Measurements from ENCODE around the gene INPP4B.
"Not testable (repeated sequence)": the region's sequence is repeated elsewhere in the genome, so short reads cannot be mapped to it uniquely, and the experiment has no call there.

INPP4B gene

GRCh38 chr4:142509881-142510280 is 336.2 kb downstream of the INPP4B start:
- Histone ChIP-seq H3K4me3 (ENCODE audit: low read depth, low read length) (no peak overlapping the region), H3K9ac (ENCODE audit: low read depth, low read length) (no peak overlapping the region), H3K27me3 (ENCODE audit: control insufficient read depth, insufficient read depth, low read length) (no peaks in the 10 kb centered on the region), H3K4me1 (ENCODE audit: control insufficient read depth, insufficient read depth, low read length) (no peaks in the 10 kb centered on the region), H3K27ac (ENCODE audit: low read depth, low read length) (no peak overlapping the region), H3K9me3 (ENCODE audit: control insufficient read depth, insufficient read depth, low read length) (no peaks in the 10 kb centered on the region), H3K36me3 (ENCODE audit: control insufficient read depth, insufficient read depth, low read length) (no peaks in the 10 kb centered on the region)

DNA sequence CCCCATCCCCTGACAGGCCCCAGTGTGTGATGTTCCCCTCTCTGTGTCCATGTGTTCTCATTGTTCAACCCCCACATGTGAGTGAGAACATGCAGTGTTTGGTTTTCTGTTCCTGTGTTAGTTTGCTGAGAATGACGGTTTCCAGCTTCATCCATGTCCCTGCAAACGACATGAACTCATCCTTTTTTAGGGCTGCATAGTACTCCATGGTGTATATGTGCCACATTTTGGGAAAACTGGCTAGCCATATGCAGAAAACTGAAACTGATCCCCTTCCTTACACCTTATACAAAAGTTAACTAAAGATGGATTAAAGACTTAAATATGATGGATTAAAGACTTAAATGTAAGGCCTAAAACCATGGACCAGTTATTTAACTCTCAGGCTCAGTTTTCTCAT is 336.7 kb downstream of the INPP4B start:
- H3K4me1 ChIP-seq (ENCODE audit: control insufficient read depth, insufficient read depth, low read length); H3K27me3 ChIP-seq (ENCODE audit: control insufficient read depth, insufficient read depth, low read length); H3K9me3 ChIP-seq (ENCODE audit: control insufficient read depth, insufficient read depth, low read length); H3K9ac ChIP-seq (ENCODE audit: low read depth, low read length); H3K36me3 ChIP-seq (ENCODE audit: control insufficient read depth, insufficient read depth, low read length); H3K27ac ChIP-seq (ENCODE audit: low read depth, low read length); H3K4me3 ChIP-seq (ENCODE audit: low read depth, low read length): not testable (repeated sequence)

- no peaks in the 10 kb centered on the region for H3K9me3 ChIP-seq (ENCODE audit: control insufficient read depth, insufficient read depth, low read length)
- H3K36me3 ChIP-seq (ENCODE audit: control insufficient read depth, insufficient read depth, low read length), result no peaks in the 10 kb centered on the region
- H3K4me3 ChIP-seq (ENCODE audit: low read depth, low read length), result no peak overlapping the region
- peaks cover 3% of the 10 kb centered on the region; the same call in 1 of the 2 replicates for H3K4me1 ChIP-seq (ENCODE audit: control insufficient read depth, insufficient read depth, low read length)
- no peaks in the 10 kb centered on the region for H3K27me3 ChIP-seq (ENCODE audit: control insufficient read depth, insufficient read depth, low read length)
- no peak overlapping the region for H3K9ac ChIP-seq (ENCODE audit: low read depth, low read length)
- H3K27ac ChIP-seq (ENCODE audit: low read depth, low read length), result no peak overlapping the region
Measured at GRCh38 chr4:142500966-142501365, 345.1 kb downstream of the INPP4B start.

DNA sequence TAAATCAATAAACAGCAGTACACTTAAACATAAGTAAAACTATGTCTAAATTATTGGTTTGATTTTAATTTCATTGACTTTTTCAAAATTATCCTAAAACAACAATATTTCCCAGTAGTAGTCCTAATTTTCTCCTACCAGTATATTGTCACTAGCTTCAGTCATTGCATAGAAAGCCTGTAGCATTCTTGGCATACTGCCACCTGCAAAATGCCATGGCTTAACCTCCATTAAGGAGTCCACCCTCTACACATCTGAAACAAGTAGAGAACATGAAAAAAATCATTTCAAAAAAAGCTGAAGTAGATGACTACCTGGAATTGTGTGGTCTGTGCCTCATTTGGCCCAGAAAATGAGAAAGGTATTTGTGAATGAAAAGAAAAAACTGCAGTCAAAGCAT is 348.5 kb downstream of the INPP4B start:
- H3K9me3 ChIP-seq (ENCODE audit: control insufficient read depth, insufficient read depth, low read length), result no peaks in the 10 kb centered on the region
- no peaks in the 10 kb centered on the region for H3K27me3 ChIP-seq (ENCODE audit: control insufficient read depth, insufficient read depth, low read length)
- H3K4me1 ChIP-seq (ENCODE audit: control insufficient read depth, insufficient read depth, low read length), result peaks cover 3% of the 10 kb centered on the region; the same call in 1 of the 2 replicates
- no peak overlapping the region for H3K9ac ChIP-seq (ENCODE audit: low read depth, low read length)
- H3K36me3 ChIP-seq (ENCODE audit: control insufficient read depth, insufficient read depth, low read length), result no peaks in the 10 kb centered on the region
- H3K27ac ChIP-seq (ENCODE audit: low read depth, low read length), result no peak overlapping the region
- no peak overlapping the region for H3K4me3 ChIP-seq (ENCODE audit: low read depth, low read length)

- H3K27ac ChIP-seq (ENCODE audit: low read depth, low read length), result no peak overlapping the region
- H3K9ac ChIP-seq (ENCODE audit: low read depth, low read length), result no peak overlapping the region
- H3K36me3 ChIP-seq (ENCODE audit: control insufficient read depth, insufficient read depth, low read length), result no peaks in the 10 kb centered on the region
- H3K4me3 ChIP-seq (ENCODE audit: low read depth, low read length), result no peak overlapping the region
- no peaks in the 10 kb centered on the region for H3K27me3 ChIP-seq (ENCODE audit: control insufficient read depth, insufficient read depth, low read length)
- no peaks in the 10 kb centered on the region for H3K4me1 ChIP-seq (ENCODE audit: control insufficient read depth, insufficient read depth, low read length)
- H3K9me3 ChIP-seq (ENCODE audit: control insufficient read depth, insufficient read depth, low read length), result no peaks in the 10 kb centered on the region
Measured at GRCh38 chr4:142493255-142494110, 352.6 kb downstream of the INPP4B start.

- H3K4me1 ChIP-seq (ENCODE audit: control insufficient read depth, insufficient read depth, low read length), result no peaks in the 10 kb centered on the region
- no peaks in the 10 kb centered on the region for H3K36me3 ChIP-seq (ENCODE audit: control insufficient read depth, insufficient read depth, low read length)
- no peaks in the 10 kb centered on the region for H3K9me3 ChIP-seq (ENCODE audit: control insufficient read depth, insufficient read depth, low read length)
- H3K9ac ChIP-seq (ENCODE audit: low read depth, low read length), result no peak overlapping the region
- H3K27ac ChIP-seq (ENCODE audit: low read depth, low read length), result no peak overlapping the region
- no peak overlapping the region for H3K4me3 ChIP-seq (ENCODE audit: low read depth, low read length)
- no peaks in the 10 kb centered on the region for H3K27me3 ChIP-seq (ENCODE audit: control insufficient read depth, insufficient read depth, low read length)
Measured at GRCh38 chr4:142485452-142485851, 360.6 kb downstream of the INPP4B start.

DNA sequence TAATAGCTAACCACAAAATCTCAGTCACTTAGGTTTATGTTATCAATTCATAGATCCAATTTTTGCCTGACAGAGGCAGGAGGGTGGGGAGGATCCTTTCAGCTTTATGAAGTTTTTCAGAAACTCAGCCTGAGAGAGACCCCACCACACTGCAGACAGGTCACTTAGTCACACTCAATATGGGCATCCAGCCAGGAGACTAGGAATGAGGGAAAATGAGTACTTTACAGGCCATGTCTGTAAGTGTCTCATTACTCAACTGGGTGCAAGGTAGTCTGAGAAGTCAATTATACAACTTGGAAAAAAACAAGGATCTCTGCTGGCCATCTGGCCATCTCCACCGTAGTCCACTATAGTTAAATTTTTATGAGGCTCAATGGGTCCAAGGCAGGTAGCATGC is 365.9 kb downstream of the INPP4B start:
- Histone ChIP-seq H3K4me1 (ENCODE audit: control insufficient read depth, insufficient read depth, low read length) (no peaks in the 10 kb centered on the region), H3K9me3 (ENCODE audit: control insufficient read depth, insufficient read depth, low read length) (no peaks in the 10 kb centered on the region), H3K36me3 (ENCODE audit: control insufficient read depth, insufficient read depth, low read length) (no peaks in the 10 kb centered on the region), H3K4me3 (ENCODE audit: low read depth, low read length) (no peak overlapping the region), H3K27ac (ENCODE audit: low read depth, low read length) (no peak overlapping the region), H3K27me3 (ENCODE audit: control insufficient read depth, insufficient read depth, low read length) (no peaks in the 10 kb centered on the region), H3K9ac (ENCODE audit: low read depth, low read length) (no peak overlapping the region)

DNA sequence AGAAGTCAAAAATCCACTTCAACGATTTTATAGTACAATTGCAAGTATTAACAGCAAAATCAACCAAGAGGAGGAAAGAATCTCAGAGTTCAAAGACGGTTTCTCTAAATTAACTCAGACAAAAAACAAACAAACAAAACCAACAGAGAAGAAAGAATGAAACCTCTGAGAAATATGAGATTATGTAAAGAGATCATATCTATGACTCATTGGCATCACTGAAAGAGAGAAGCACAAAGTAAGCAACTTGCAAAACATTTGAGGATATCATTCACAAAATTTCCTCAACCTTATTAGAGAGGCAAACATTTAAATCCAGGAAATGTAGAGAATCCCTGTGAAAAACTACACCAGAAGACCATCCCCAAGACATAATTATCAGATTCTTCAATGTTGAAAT is 370.4 kb downstream of the INPP4B start:
- Histone ChIP-seq H3K9ac (ENCODE audit: low read depth, low read length) (no peak overlapping the region), H3K27ac (ENCODE audit: low read depth, low read length) (no peak overlapping the region)

DNA sequence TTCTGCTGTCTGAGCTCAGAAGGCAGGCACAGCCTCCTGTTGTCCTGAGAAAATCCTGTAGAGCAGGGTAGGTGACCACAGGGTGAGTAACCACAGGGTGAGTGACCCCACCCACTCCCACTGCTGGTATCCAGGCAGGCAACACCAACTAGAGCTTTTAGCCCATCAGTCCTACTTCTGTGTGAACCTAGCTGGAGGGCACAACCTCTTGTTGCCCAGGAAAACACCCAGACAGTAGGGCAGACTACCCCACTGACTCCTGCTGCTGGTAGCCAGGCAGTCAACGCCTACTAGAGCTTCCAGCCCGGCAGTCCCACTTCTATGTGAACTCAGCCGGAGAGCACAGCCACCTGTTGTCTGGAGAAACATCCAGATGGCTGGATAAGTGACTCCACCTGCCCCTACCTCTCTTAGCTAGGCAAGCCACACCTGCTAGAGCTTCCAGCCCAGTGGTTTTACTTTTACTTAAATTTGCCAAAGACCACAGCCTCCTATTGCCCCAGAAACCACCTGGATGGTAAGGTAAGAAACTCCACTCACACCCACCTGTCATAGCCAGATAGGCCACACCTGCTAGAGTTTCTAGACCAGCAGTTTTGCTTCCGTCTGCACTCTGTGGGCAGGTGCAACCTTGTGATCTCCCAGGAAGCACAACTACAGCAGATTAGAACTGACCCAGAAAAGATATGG is 371.6 kb downstream of the INPP4B start:
- Histone ChIP-seq H3K4me3 (ENCODE audit: low read depth, low read length) (no peak overlapping the region), H3K27me3 (ENCODE audit: control insufficient read depth, insufficient read depth, low read length) (no peaks in the 10 kb centered on the region), H3K9ac (ENCODE audit: low read depth, low read length) (no peak overlapping the region), H3K36me3 (ENCODE audit: control insufficient read depth, insufficient read depth, low read length) (no peaks in the 10 kb centered on the region), H3K9me3 (ENCODE audit: control insufficient read depth, insufficient read depth, low read length) (no peaks in the 10 kb centered on the region), H3K4me1 (ENCODE audit: control insufficient read depth, insufficient read depth, low read length) (no peaks in the 10 kb centered on the region), H3K27ac (ENCODE audit: low read depth, low read length) (no peak overlapping the region)

More for the DNA sequence above, 370.4 kb downstream of the INPP4B start:
- Histone ChIP-seq H3K9me3 (ENCODE audit: control insufficient read depth, insufficient read depth, low read length) (no peaks in the 10 kb centered on the region), H3K27me3 (ENCODE audit: control insufficient read depth, insufficient read depth, low read length) (no peaks in the 10 kb centered on the region), H3K4me3 (ENCODE audit: low read depth, low read length) (no peak overlapping the region), H3K36me3 (ENCODE audit: control insufficient read depth, insufficient read depth, low read length) (no peaks in the 10 kb centered on the region), H3K4me1 (ENCODE audit: control insufficient read depth, insufficient read depth, low read length) (no peaks in the 10 kb centered on the region)

DNA sequence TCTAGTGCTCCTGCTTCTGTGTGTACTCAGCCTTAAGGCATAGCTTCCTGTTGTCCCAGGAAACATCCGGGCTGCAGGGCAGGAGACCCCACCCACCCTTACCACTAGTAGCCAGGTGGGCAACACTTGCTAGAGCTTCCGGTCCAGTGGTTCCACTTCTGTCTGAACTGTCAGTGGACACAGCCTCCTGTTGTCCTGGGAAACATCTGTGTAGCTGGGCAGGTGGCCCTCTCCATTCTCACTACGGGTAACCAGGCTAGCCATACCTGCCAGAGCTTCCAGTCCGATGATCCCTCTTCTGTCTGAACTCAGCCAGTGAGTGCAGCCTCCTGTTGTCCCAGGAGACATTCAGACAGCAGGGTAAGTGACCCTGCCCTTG is 372.2 kb downstream of the INPP4B start:
- no peak overlapping the region for H3K4me3 ChIP-seq (ENCODE audit: low read depth, low read length)
- no peak overlapping the region for H3K27ac ChIP-seq (ENCODE audit: low read depth, low read length)
- no peaks in the 10 kb centered on the region for H3K9me3 ChIP-seq (ENCODE audit: control insufficient read depth, insufficient read depth, low read length)
- no peak overlapping the region for H3K9ac ChIP-seq (ENCODE audit: low read depth, low read length)
- no peaks in the 10 kb centered on the region for H3K27me3 ChIP-seq (ENCODE audit: control insufficient read depth, insufficient read depth, low read length)
- H3K36me3 ChIP-seq (ENCODE audit: control insufficient read depth, insufficient read depth, low read length), result no peaks in the 10 kb centered on the region
- H3K4me1 ChIP-seq (ENCODE audit: control insufficient read depth, insufficient read depth, low read length), result no peaks in the 10 kb centered on the region

DNA sequence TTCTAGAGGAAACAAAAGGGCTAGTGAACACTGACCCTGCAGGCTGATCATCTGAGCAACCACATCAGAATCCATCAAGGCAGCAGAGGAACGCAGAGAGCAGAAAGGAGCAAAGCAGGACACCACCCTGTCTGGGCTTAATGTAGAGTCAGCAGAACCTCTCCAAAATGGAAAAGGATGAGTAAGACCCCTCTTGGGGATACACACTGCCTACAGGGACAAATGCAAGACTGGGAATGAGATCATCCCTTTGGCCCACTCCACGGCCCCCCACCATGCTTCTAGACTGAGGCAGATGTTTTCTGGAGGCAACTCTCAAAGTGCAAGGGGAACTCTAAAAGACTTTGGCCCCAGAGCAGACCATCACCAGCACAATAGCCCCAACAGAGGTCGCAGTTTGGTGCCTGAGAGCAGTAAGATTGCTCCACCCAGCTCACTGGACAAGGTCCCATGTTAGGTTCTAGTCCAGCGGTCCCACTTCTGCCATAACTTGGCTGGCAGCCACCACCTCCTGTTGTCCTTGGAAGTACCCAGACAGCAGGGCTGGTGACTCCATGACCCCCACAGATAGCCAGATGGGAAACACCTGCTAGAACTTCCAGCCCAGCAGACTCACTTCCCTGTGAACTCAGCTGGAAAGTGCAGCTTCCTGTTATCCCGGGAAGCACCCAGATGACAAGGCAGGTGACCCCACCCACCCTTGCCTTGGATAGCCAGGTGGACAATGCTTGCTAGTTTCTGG is 372.7 kb downstream of the INPP4B start:
- Histone ChIP-seq H3K4me1 (ENCODE audit: control insufficient read depth, insufficient read depth, low read length) (no peaks in the 10 kb centered on the region), H3K9me3 (ENCODE audit: control insufficient read depth, insufficient read depth, low read length) (no peaks in the 10 kb centered on the region), H3K9ac (ENCODE audit: low read depth, low read length) (no peak overlapping the region), H3K27ac (ENCODE audit: low read depth, low read length) (no peak overlapping the region), H3K27me3 (ENCODE audit: control insufficient read depth, insufficient read depth, low read length) (no peaks in the 10 kb centered on the region), H3K4me3 (ENCODE audit: low read depth, low read length) (no peak overlapping the region), H3K36me3 (ENCODE audit: control insufficient read depth, insufficient read depth, low read length) (no peaks in the 10 kb centered on the region)
